ENCODE measurements around the gene SDHA. TPM values are rescaled to one million over a fixed set of nuclear protein-coding genes. Genes with fewer than 3 reads are reported as not detected.

Gene SDHA
- total and polyA plus RNA-seq, 9 of the 15 experiments (the other 6 are each of a cell fraction or from before 2014, with no cell fraction given), result 82.9 to 191 (median 130) TPM

GRCh38 chr5:199950-200645 lies 18.0 kb upstream of the SDHA start:
- H3K9ac ChIP-seq (ENCODE audit: insufficient read depth in 1 of 2, low read depth in 2 of 2, low read length in 2 of 2), result no peak overlapping the region; a peak in 1 of 4 replicates
- peaks cover 2 to 33% of the 10 kb centered on the region in 2 experiments; a peak in 3 of 5 replicates for H3K4me1 ChIP-seq (replicated peaks in 1 of 2; ENCODE audit: control insufficient read depth in 2 of 2, insufficient read depth in 2 of 2, low read length in 2 of 2)
- peaks cover 18% of the 10 kb centered on the region for H3K36me3 ChIP-seq (ENCODE audit: control insufficient read depth, insufficient read depth, low read length)
- H3K27me3 ChIP-seq (ENCODE audit: control insufficient read depth in 2 of 2, insufficient read depth in 2 of 2, low read length in 2 of 2), result no peaks in the 10 kb centered on the region
- H3K4me2 ChIP-seq (ENCODE audit: insufficient read depth, low read length), result no peak overlapping the region
- in situ Hi-C loops (cut with MboI) (no loop called here), intact Hi-C loops (cut with micrococcal nuclease) (no loop called here)
- no TSS peak for BruUV-seq (replicated peaks)
- no peaks in the 10 kb centered on the region for H3K79me2 ChIP-seq (ENCODE audit: control insufficient read depth, insufficient read depth, low read length)
- peak; percentile 58 for ATAC-seq
- 63% methylated on average over 23 of the region's 23 CpGs for WGBS (ENCODE audit: insufficient coverage, low coverage, missing lambda C conversion rate)
- no peak for DNase-seq (ENCODE audit: extremely low read depth in 1 of 4, low spot score in 3 of 4)
- CTCF ChIA-PET (ENCODE audit: low intra/inter-chr PET ratio), result no interaction called here
- no peak overlapping the region for H2AFZ ChIP-seq (ENCODE audit: low read depth, low read length)
- no peak for TF ChIP-seq TAF1 (IDR thresholded peaks at IDR 0.05; ENCODE audit: control insufficient read depth, extremely low read depth, insufficient read depth, low read length, severe bottlenecking)
- TF ChIP-seq ZBTB33 (CRISPR knock-in tag; IDR thresholded peaks at IDR 0.05), result peak; percentile 58; the same call in 1 of the 2 replicates
- POLR2A ChIA-PET, result interaction anchor here (0.9 to 1.0 kb wide), 2 partner anchors 9 to 10 kb away, joined by 3 to 5 read pairs; partner anchors contain the start of gene LRRC14B
- no peaks in the 10 kb centered on the region for H3K9me3 ChIP-seq (replicated peaks; ENCODE audit: control insufficient read depth, insufficient read depth, low read depth, low read length)
- FAIRE-seq, result peak; percentile 26
- H3K27ac ChIP-seq (ENCODE audit: extremely low read depth, low read depth, low read length), result no peak overlapping the region
- H3K9me1 ChIP-seq (ENCODE audit: control insufficient read depth, insufficient read depth, low read length), result no peaks in the 10 kb centered on the region
- H4K20me1 ChIP-seq (replicated peaks; ENCODE audit: control insufficient read depth, insufficient read depth, low read length), result no peaks in the 10 kb centered on the region; the same call in 1 of the 2 replicates
- no peak overlapping the region for H3K4me3 ChIP-seq

All from K562 (cell line).